Measurements from ENCODE around the gene ILKAP. TPM values are rescaled to one million over a fixed set of nuclear protein-coding genes. Genes with fewer than 3 reads are reported as not detected.

ILKAP gene
- polyA plus RNA-seq, 1 of the 3 experiments (the other 2 are of a cell fraction), result 49.2 TPM

GRCh38 chr2:238247841-238248453 is 44.5 kb upstream of the ILKAP start:
- Histone ChIP-seq H3F3A (replicated peaks; ENCODE audit: insufficient read depth) (no peaks in the 10 kb centered on the region), H3K27me3 (ENCODE audit: insufficient read depth) (no peaks in the 10 kb centered on the region), H3K9me2 (no peaks in the 10 kb centered on the region), H2AFZ (ENCODE audit: low read depth) (no peak overlapping the region), H3K4me2 (no peak overlapping the region), H3K36me3 (replicated peaks in 1 of 2; ENCODE audit: control insufficient read depth in 1 of 2, insufficient read depth in 2 of 2, low read length in 1 of 2) (peaks cover 0 to 4% of the 10 kb centered on the region in 2 experiments), H3K27ac (ENCODE audit: low read depth in 2 of 2, low read length in 1 of 2) (no peak overlapping the region), H3K4me3 (ENCODE audit: low read depth in 2 of 2, low read length in 1 of 2) (no peak overlapping the region), H3K79me2 (ENCODE audit: insufficient read depth) (no peaks in the 10 kb centered on the region), H3K9me3 (no peaks in the 10 kb centered on the region), H4K20me1 (ENCODE audit: insufficient read depth) (no peaks in the 10 kb centered on the region), H3K4me1 (ENCODE audit: control insufficient read depth in 1 of 2, insufficient read depth in 2 of 2, low read depth in 1 of 2, low read length in 1 of 2) (peaks cover 0 to 12% of the 10 kb centered on the region in 2 experiments; a peak in 1 of 4 replicates), H3K9ac (no peak overlapping the region)
- ChIA-PET POLR2A (no interaction called here), CTCF (interaction anchor here (1.0 to 1.9 kb wide), 7 partner anchors 8 to 325 kb away, joined by 3 to 9 read pairs (median 3); no protein-coding TSS in a partner anchor)
- TF ChIP-seq NRF1 (IDR thresholded peaks at IDR 0.05; ENCODE audit: low read depth, low read length), result no peak
- TF ChIP-seq ELF1 (IDR thresholded peaks at IDR 0.05), result no peak
- no peak for TF ChIP-seq RXRA (IDR thresholded peaks at IDR 0.05; ENCODE audit: borderline replicate concordance, low read depth)
- TF ChIP-seq ZBTB33 (IDR thresholded peaks at IDR 0.05; ENCODE audit: borderline replicate concordance, low read depth), result no peak
- no peak for TF ChIP-seq EP300 (IDR thresholded peaks at IDR 0.05; ENCODE audit: borderline replicate concordance in 1 of 2, low read depth in 1 of 2, low read length in 1 of 2)
- no peak for TF ChIP-seq IRF3 (IDR thresholded peaks at IDR 0.05; ENCODE audit: low read depth, low read length)
- TF ChIP-seq TEAD4 (IDR thresholded peaks at IDR 0.05; ENCODE audit: borderline replicate concordance, insufficient read depth), result no peak
- TF ChIP-seq FOSL2 (IDR thresholded peaks at IDR 0.05; ENCODE audit: borderline replicate concordance, low read depth), result no peak
- no peak for TF ChIP-seq USF2 (IDR thresholded peaks at IDR 0.05; ENCODE audit: borderline replicate concordance, low read depth, low read length)
- TF ChIP-seq YY1 (IDR thresholded peaks at IDR 0.05; ENCODE audit: low read depth), result no peak
- no peak for TF ChIP-seq REST (IDR thresholded peaks at IDR 0.05; ENCODE audit: low read depth, low read length)
- no peak for TF ChIP-seq EZH2phosphoT487 (IDR thresholded peaks at IDR 0.05; ENCODE audit: borderline replicate concordance, low read depth)
- TF ChIP-seq NFIC (IDR thresholded peaks at IDR 0.05; ENCODE audit: borderline replicate concordance), result no peak
- TF ChIP-seq FOXM1 (IDR thresholded peaks at IDR 0.05; ENCODE audit: low read depth), result no peak
- TF ChIP-seq TCF12 (IDR thresholded peaks at IDR 0.05), result no peak
- TF ChIP-seq TAF1 (IDR thresholded peaks at IDR 0.05; ENCODE audit: borderline replicate concordance, low read depth, low read length), result no peak
- WGBS (ENCODE audit: low lambda C conversion rate), result 89% methylated on average over 8 of the region's 10 CpGs
- DNase-seq, result no peak

Data from SK-N-SH (cell line).